DOHH2 (cell line): ENCODE results near the gene ZIK1.

ENCODE experiments used
- H3F3A ChIP-seq: fragments of 200-600 bp; sonication (generic), shearing (Covaris generic); 2 replicates; pipeline ENCODE4 v1.6.0; 2016; ENCODE audit warnings: antibody characterized with exemption, mild to moderate bottlenecking; ENCODE audit not compliant: control insufficient read depth, insufficient read depth
- H3K27ac ChIP-seq: fragments of 200-600 bp; sonication (generic); 2 replicates; pipeline ENCODE4 v1.5.1; 2014; ENCODE audit warnings: low read depth, mild to moderate bottlenecking, low read length, moderate library complexity
- H3K27me3 ChIP-seq: fragments of 200-600 bp; sonication (generic); 2 replicates; pipeline ENCODE4 v1.6.1; 2014; ENCODE audit warnings: mild to moderate bottlenecking, low read length, mixed read lengths; ENCODE audit not compliant: control insufficient read depth
- H3K36me3 ChIP-seq: fragments of 200-600 bp; sonication (generic); 2 replicates; pipeline ENCODE4 v1.6.1; 2014; ENCODE audit warnings: mild to moderate bottlenecking, low read length, moderate library complexity, mixed read lengths; ENCODE audit not compliant: control insufficient read depth
- H3K4me1 ChIP-seq: fragments of 200-600 bp; sonication (generic); 2 replicates; pipeline ENCODE4 v1.6.1; 2014; ENCODE audit warnings: mild to moderate bottlenecking, low read length, mixed read lengths; ENCODE audit not compliant: control insufficient read depth
- H3K4me2 ChIP-seq: fragments of 200-600 bp; sonication (generic); 2 replicates; pipeline ENCODE4 v1.6.0; 2014; ENCODE audit warnings: mild to moderate bottlenecking, low read length, moderate library complexity
- H3K4me3 ChIP-seq: fragments of 200-600 bp; sonication (generic); 2 replicates; pipeline ENCODE4 v1.5.1; 2014; ENCODE audit warnings: mild to moderate bottlenecking, low read length, mixed read lengths
- H3K79me2 ChIP-seq: fragments of 200-600 bp; sonication (generic); 2 replicates; pipeline ENCODE4 v1.6.1; 2014; ENCODE audit warnings: mild to moderate bottlenecking, low read length, mixed read lengths; ENCODE audit not compliant: control insufficient read depth
- H3K9me2 ChIP-seq: fragments of 200-600 bp; sonication (generic); replicated peaks from 2 replicates; pipeline ENCODE4 v1.6.1; 2014; ENCODE audit warnings: mild to moderate bottlenecking, low read length, mixed read lengths; ENCODE audit not compliant: control insufficient read depth
- H3K9me3 ChIP-seq: fragments of 200-600 bp; sonication (generic); 2 replicates; pipeline ENCODE4 v1.6.1; 2014; ENCODE audit warnings: antibody characterized with exemption, low read length, mixed read lengths; ENCODE audit not compliant: control insufficient read depth, insufficient read depth
- H4K20me1 ChIP-seq: fragments of 200-600 bp; sonication (generic); 2 replicates; pipeline ENCODE4 v1.6.0; 2014; ENCODE audit warnings: low read depth, mild to moderate bottlenecking, antibody characterized with exemption, low read length, moderate library complexity; ENCODE audit not compliant: control insufficient read depth, insufficient read depth
- CTCF ChIP-seq: fragments of 200-600 bp; sonication (generic); IDR thresholded peaks from one replicate; pipeline ENCODE4 v1.5.1; 2014; ENCODE audit warnings: antibody characterized with exemption, mild to moderate bottlenecking, low read depth, low read length; ENCODE audit not compliant: poor library complexity, severe bottlenecking
- EZH2phosphoT487 ChIP-seq: fragments of 200-600 bp; sonication (generic); IDR thresholded peaks from 2 replicates; pipeline ENCODE4 v1.6.1; 2017; ENCODE audit warnings: borderline replicate concordance, mild to moderate bottlenecking, antibody characterized with exemption, low read length, moderate library complexity, mixed read lengths

Gene ZIK1

DNA sequence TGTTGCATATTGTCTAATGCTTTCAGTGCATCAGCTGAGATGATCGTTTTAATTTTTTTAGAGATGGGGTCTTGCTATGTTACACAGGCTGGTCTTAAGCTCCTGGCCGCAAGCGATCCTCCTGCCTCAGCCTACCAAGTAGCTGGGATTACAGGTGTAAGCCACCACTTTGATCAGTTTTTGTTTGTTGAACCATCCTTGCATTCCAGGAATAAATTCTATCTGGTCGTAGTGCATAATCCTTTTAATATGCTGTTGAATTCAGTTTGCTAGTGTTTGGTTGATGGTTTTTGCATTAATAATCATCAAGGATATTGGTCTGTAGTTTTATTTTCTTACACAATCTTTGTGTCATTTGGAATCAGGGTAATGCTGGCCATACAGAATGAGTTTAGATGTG, 53.4 kb downstream of the ZIK1 start:
- Histone ChIP-seq H3K27me3 (no peaks in the 10 kb centered on the region), H3K27ac (no peak overlapping the region), H3K9me3 (peaks cover 29% of the 10 kb centered on the region), H3K4me2 (no peak overlapping the region), H4K20me1 (no peaks in the 10 kb centered on the region), H3K36me3 (peaks cover 19% of the 10 kb centered on the region), H3K9me2 (no peaks in the 10 kb centered on the region), H3K4me3 (no peak overlapping the region), H3K4me1 (peaks cover 6% of the 10 kb centered on the region), H3K79me2 (no peaks in the 10 kb centered on the region), H3F3A (no peaks in the 10 kb centered on the region)
- no peak for TF ChIP-seq CTCF
- no peak for TF ChIP-seq EZH2phosphoT487

GRCh38 chr19:57641715-57642234, 57.8 kb downstream of the ZIK1 start:
- no peak overlapping the region for H3K4me3 ChIP-seq
- TF ChIP-seq EZH2phosphoT487 (no peak), CTCF (no peak)

DNA sequence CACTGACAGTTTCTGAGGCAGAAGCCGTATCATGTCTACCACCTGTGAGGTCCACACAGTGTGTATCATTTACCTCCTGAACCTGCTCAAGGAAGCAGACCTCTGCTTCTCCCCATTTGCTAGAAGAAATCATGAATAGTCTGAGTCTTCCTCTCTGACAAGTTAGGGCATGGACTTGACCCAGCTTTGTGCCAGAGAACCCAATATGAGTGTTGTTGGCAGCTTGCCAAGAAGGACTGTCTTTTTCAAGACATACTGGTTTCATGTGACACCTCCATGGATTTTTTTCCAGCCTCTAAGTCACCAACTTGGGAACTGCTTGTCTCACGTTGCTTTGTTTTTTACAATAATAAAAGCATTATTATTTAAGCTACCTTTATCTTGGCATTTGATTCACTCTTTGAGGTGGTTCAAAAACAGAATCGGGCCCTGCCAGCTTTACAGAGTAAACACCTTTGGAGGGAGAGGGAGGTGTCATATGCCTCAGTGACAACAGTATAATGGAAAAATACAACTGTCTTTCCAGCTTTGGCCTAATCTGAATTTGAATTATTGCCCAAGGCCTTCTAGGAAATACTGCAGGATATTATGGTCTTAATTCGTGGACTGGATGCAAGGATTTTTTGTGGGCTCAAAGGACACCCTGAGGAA, 58.6 kb downstream of the ZIK1 start:
- Histone ChIP-seq H4K20me1 (no peaks in the 10 kb centered on the region), H3K27me3 (no peaks in the 10 kb centered on the region), H3F3A (no peaks in the 10 kb centered on the region), H3K79me2 (no peaks in the 10 kb centered on the region), H3K9me3 (peaks cover 25% of the 10 kb centered on the region), H3K27ac (no peak overlapping the region), H3K4me2 (no peak overlapping the region), H3K4me1 (no peaks in the 10 kb centered on the region), H3K36me3 (peaks cover 21% of the 10 kb centered on the region), H3K4me3 (no peak overlapping the region), H3K9me2 (no peaks in the 10 kb centered on the region)
- TF ChIP-seq CTCF (no peak), EZH2phosphoT487 (no peak)

More at GRCh38 chr19:57641715-57642234, 57.8 kb downstream of the ZIK1 start:
- Histone ChIP-seq H3K27ac (no peak overlapping the region), H3K4me2 (no peak overlapping the region), H3K27me3 (no peaks in the 10 kb centered on the region), H3K9me2 (no peaks in the 10 kb centered on the region), H3K36me3 (peaks cover 21% of the 10 kb centered on the region), H3F3A (no peaks in the 10 kb centered on the region), H3K9me3 (peaks cover 32% of the 10 kb centered on the region), H3K79me2 (no peaks in the 10 kb centered on the region), H3K4me1 (no peaks in the 10 kb centered on the region), H4K20me1 (no peaks in the 10 kb centered on the region)
